ENCODE results near the gene CALCB.

- no peak for TF ChIP-seq EZH2 (IDR thresholded peaks at IDR 0.05; ENCODE audit: borderline replicate concordance, insufficient read depth, low read length, poor library complexity, severe bottlenecking)
- TF ChIP-seq REST (IDR thresholded peaks at IDR 0.05; ENCODE audit: borderline replicate concordance), result no peak
- TF ChIP-seq MXI1 (conservative IDR thresholded peaks at IDR 0.05; ENCODE audit: poor library complexity, severe bottlenecking), result no peak
- TF ChIP-seq POLR2AphosphoS5 (IDR thresholded peaks at IDR 0.05), result no peak
- TF ChIP-seq EP300 (conservative IDR thresholded peaks at IDR 0.05; ENCODE audit: poor library complexity, severe bottlenecking), result no peak
- TF ChIP-seq CTCF (IDR thresholded peaks at IDR 0.05; ENCODE audit: poor library complexity, severe bottlenecking), result no peak
- no peak for TF ChIP-seq RAD21 (conservative IDR thresholded peaks at IDR 0.05)
- TF ChIP-seq SMC3 (conservative IDR thresholded peaks at IDR 0.05; ENCODE audit: poor library complexity), result no peak
These were observed 35.3 kb downstream of the CALCB start for GRCh38 chr11:15108592-15109130.

Data from neural cell (in vitro differentiated cells).